ENCODE measurements around the gene RALBP1.

DNA sequence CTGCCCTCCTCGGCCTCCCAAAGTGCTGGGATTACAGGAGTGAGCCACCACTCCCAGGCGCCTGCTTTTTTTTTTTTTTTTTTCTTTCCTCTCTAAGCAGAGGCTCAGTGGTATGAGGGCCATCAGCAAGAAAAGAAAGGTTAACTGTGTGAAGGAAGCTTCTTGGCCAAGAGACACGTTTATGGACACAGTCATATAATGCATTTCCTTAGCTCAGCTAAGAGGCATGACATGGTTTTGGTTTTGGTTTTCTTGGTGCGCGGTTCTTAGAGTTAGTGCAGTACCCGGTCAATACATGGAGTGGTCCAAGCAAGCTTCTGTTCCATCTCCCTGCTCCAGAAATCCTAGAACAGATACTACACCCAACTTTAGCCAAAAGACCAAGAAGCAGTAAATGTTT is 42.6 kb downstream of the RALBP1 start:
- no peak for TF ChIP-seq POLR2A (IDR thresholded peaks at IDR 0.05; ENCODE audit: low read depth, low read length)
- TF ChIP-seq POLR2AphosphoS5 (IDR thresholded peaks at IDR 0.05; ENCODE audit: low read depth, low read length), result no peak
- no peak for TF ChIP-seq TAF1 (IDR thresholded peaks at IDR 0.05; ENCODE audit: borderline replicate concordance, low read depth, low read length)
